H1 (cell line): ENCODE measurements around the gene SLFN12L. TPM values are rescaled to one million over a fixed set of nuclear protein-coding genes. Genes with fewer than 3 reads are reported as not detected.

Experiments used
- EGR1 ChIP-seq: IDR thresholded peaks from 2 replicates; pipeline ENCODE4 v1.6.1; 2011; ENCODE audit warnings: low read depth, low read length, borderline replicate concordance
- POLR2A ChIP-seq, 2 experiments: IDR thresholded peaks; 1 replicate in 1 of 2; 2 replicates in 1 of 2; pipeline ENCODE4 v1.6.1; 2011; ENCODE audit warnings: low read depth in 2 of 2, low read length in 2 of 2, mild to moderate bottlenecking in 2 of 2; ENCODE audit errors: control extremely low read depth in 1 of 2
- RAD21 ChIP-seq, 2 experiments: IDR thresholded peaks in 1 of 2; conservative IDR thresholded peaks in 1 of 2; 2 replicates each; pipeline ENCODE4 v1.6.1; 2011; ENCODE audit warnings: low read depth in 2 of 2, low read length in 2 of 2, improper control_type of control experiment in 1 of 2, inconsistent platforms in 1 of 2, mild to moderate bottlenecking in 1 of 2, moderate library complexity in 1 of 2
- polyA plus RNA-seq, 7 experiments: library from polyadenylated mRNA; depleted of rRNA in 3 of 7; stranded (reverse) in 5 of 7; unstranded in 2 of 7; fragments of >200 nt in 5 of 7; fragments of 200-250 nt in 2 of 7; gene quantifications; 1 replicate in 5 of 7; 2 replicates in 1 of 7; 4 replicates in 1 of 7; pipeline versions ENCODE4 v1.2.1 to v1.2.3, GENCODE V29; 2011 to 2013; ENCODE audit warnings: missing spikeins in 2 of 7, mixed read lengths in 2 of 7
- total RNA-seq: library from RNA; stranded (reverse); fragmentation: NEBNext Ultra II Directional; extraction: Animal tissue kit (Norgen Biotek cat#: 25700); gene quantifications from 2 replicates; pipeline ENCODE4 v1.2.1, GENCODE V29; 2021

The SLFN12L gene
- total and polyA plus RNA-seq, 2 of the 8 experiments (the other 6 are each of a cell fraction or from before 2014, with no cell fraction given): not detected

- TF ChIP-seq EGR1 (no peak), POLR2A (IDR thresholded peaks at IDR 0.05; ENCODE audit: control extremely low read depth in 1 of 2, low read depth in 2 of 2, low read length in 2 of 2) (no peak), RAD21 (IDR thresholded peaks at IDR 0.05 in 1 of 2, conservative IDR thresholded peaks at IDR 0.05 in 1 of 2; ENCODE audit: low read depth in 2 of 2, low read length in 2 of 2) (no peak)
Measured at GRCh38 chr17:35577830-35578196, 40.3 kb upstream of the SLFN12L start (continued).
